Breast epithelium (tissue), 4 donors: ENCODE results near the gene PLAGL1. TPM values are rescaled to one million over a fixed set of nuclear protein-coding genes. Genes with fewer than 3 reads are reported as not detected.

ENCODE experiments used
- DNase-seq, 2 donors: peaks; one replicate each; pipeline ENCODE4 v3.0.0-alpha.2; 2019; ENCODE audit warnings: low spot score in 2 of 2
- H3K27ac ChIP-seq, 2 donors: fragments of 200-600 bp; sonication (generic) in 1 of 2; one replicate each; pipeline ENCODE4 v1.5.1; 2016 to 2019; ENCODE audit warnings: mild to moderate bottlenecking in 1 of 2
- H3K27me3 ChIP-seq, 2 donors: fragments of 200-600 bp; sonication (generic) in 1 of 2; one replicate each; pipeline versions ENCODE4 v1.5.1 to v1.6.0; 2017 to 2019; ENCODE audit warnings: control low read depth in 1 of 2, mild to moderate bottlenecking in 1 of 2
- H3K36me3 ChIP-seq: fragments of 200-600 bp; one replicate; pipeline ENCODE4 v1.5.1; 2019
- H3K4me1 ChIP-seq, 2 donors: fragments of 200-600 bp; sonication (generic); one replicate each; pipeline ENCODE4 v1.5.1; 2016 to 2019; ENCODE audit warnings: control low read depth in 1 of 2
- H3K4me3 ChIP-seq, 3 donors: fragments of 200-600 bp; sonication (generic); 1 replicate in 2 of 3; 2 replicates in 1 of 3; pipeline ENCODE4 v1.5.1; 2016 to 2019; ENCODE audit warnings: mild to moderate bottlenecking in 3 of 3, moderate library complexity in 2 of 3
- H3K9me3 ChIP-seq, 2 donors: fragments of 200-600 bp; sonication (generic) in 1 of 2; one replicate each; pipeline ENCODE4 v1.5.1; 2016 to 2019; ENCODE audit warnings: control low read depth in 1 of 2
- POLR2A ChIP-seq: fragments of 450-650 bp; IDR thresholded peaks from one replicate; pipeline ENCODE4 v1.6.1; 2016; ENCODE audit warnings: antibody characterized with exemption, mild to moderate bottlenecking, moderate library complexity
- POLR2AphosphoS5 ChIP-seq, 3 donors: sonication (generic); formaldehyde crosslinking; IDR thresholded peaks; one replicate each; pipeline ENCODE4 v1.6.1; 2017; ENCODE audit warnings: antibody characterized with exemption in 3 of 3
- intact Hi-C: fragments of 100-400 bp; cut with DNase I; formaldehyde crosslinking; loops from one replicate; pipeline ENCODE4 v1.15.1; 2023; ENCODE audit warnings: low total_unique reads
- total RNA-seq, 3 donors: library from RNA; depleted of rRNA; stranded (reverse); fragments of >200 nt; gene quantifications; one replicate each; pipeline ENCODE4 v1.1.0, GENCODE V29; 2016
- TF ChIP-seq, protein P1 (sequence below), 3 donors: fragments of 450-650 bp; IDR thresholded peaks; one replicate each; pipeline ENCODE4 v1.5.1; 2016 to 2017; ENCODE audit warnings: antibody characterized with exemption in 3 of 3, mild to moderate bottlenecking in 3 of 3, moderate library complexity in 3 of 3

The PLAGL1 gene
- total RNA-seq, 3 donors from 2014 or later, result 17.8 to 22.9 (median 21.4) TPM

DNA sequence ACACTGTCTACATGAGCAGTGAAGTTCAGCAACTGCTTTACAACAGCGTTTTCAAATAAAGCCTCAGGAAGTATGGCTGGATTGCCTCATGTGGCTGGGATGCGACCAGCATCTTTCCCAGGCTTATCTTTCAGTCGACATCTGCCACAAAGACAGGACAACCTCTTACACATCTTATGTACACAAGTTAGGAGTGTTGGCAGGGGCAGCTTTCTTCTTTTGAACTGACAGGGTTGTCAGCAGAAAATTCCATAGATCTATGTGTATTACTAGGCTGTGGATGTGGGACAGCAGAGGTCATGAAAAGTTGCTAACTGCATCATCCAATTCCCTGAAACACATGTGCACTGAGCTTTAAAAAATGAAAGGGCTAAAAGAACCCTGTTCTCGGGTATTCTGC, 48.1 kb downstream of the PLAGL1 start:
- no peak overlapping the region for H3K27ac ChIP-seq
- intact Hi-C loops, result no loop called here

DNA sequence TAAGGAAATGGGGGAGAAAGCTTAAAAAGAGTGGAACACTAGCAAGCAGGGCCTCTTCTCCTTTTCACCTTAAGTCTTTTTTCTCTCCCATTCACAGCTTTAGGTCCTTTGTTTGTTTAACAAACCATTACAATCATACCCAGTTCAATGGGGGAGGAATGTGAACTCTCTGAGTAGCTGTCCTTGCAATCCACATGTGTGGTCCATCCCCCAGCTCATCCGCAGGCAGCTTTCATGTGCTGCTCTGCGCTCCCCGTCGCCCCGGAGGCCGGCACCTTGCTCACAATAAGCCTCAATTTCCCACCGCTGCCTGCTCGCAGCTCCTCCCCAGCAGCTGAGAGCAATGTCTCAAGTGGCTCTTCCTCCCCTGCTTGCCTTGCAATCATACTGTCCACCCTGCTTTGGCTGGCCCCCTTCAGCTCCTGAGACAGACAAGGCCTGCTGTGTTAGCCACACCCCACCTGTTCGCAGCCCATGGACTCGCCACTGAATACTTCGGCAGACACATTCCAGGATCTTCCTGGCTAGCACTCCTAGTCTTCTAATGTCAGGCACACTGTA, 49.1 kb downstream of the PLAGL1 start:
- intact Hi-C loops, result no loop called here
- no peak overlapping the region for H3K4me3 ChIP-seq
- no peak for TF ChIP-seq POLR2A
- TF ChIP-seq, protein P1, sequence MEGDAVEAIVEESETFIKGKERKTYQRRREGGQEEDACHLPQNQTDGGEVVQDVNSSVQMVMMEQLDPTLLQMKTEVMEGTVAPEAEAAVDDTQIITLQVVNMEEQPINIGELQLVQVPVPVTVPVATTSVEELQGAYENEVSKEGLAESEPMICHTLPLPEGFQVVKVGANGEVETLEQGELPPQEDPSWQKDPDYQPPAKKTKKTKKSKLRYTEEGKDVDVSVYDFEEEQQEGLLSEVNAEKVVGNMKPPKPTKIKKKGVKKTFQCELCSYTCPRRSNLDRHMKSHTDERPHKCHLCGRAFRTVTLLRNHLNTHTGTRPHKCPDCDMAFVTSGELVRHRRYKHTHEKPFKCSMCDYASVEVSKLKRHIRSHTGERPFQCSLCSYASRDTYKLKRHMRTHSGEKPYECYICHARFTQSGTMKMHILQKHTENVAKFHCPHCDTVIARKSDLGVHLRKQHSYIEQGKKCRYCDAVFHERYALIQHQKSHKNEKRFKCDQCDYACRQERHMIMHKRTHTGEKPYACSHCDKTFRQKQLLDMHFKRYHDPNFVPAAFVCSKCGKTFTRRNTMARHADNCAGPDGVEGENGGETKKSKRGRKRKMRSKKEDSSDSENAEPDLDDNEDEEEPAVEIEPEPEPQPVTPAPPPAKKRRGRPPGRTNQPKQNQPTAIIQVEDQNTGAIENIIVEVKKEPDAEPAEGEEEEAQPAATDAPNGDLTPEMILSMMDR (IDR thresholded peaks at IDR 0.05), result no peak
- H3K27ac ChIP-seq, result no peak overlapping the region
- H3K4me1 ChIP-seq, result no peaks in the 10 kb centered on the region
- H3K36me3 ChIP-seq, result no peaks in the 10 kb centered on the region
- DNase-seq, result no peak
- H3K9me3 ChIP-seq, result no peaks in the 10 kb centered on the region
- no peaks in the 10 kb centered on the region for H3K27me3 ChIP-seq

More for the DNA sequence above, 48.1 kb downstream of the PLAGL1 start:
- H3K4me1 ChIP-seq, result no peaks in the 10 kb centered on the region
- no peaks in the 10 kb centered on the region for H3K27me3 ChIP-seq
- no peak for DNase-seq
- H3K36me3 ChIP-seq, result no peaks in the 10 kb centered on the region
- TF ChIP-seq POLR2A, result no peak
- no peak for TF ChIP-seq POLR2AphosphoS5 (IDR thresholded peaks at IDR 0.05)
- TF ChIP-seq, protein P1 (IDR thresholded peaks at IDR 0.05), result no peak
- H3K9me3 ChIP-seq, result no peaks in the 10 kb centered on the region
- H3K4me3 ChIP-seq, result no peak overlapping the region

DNA sequence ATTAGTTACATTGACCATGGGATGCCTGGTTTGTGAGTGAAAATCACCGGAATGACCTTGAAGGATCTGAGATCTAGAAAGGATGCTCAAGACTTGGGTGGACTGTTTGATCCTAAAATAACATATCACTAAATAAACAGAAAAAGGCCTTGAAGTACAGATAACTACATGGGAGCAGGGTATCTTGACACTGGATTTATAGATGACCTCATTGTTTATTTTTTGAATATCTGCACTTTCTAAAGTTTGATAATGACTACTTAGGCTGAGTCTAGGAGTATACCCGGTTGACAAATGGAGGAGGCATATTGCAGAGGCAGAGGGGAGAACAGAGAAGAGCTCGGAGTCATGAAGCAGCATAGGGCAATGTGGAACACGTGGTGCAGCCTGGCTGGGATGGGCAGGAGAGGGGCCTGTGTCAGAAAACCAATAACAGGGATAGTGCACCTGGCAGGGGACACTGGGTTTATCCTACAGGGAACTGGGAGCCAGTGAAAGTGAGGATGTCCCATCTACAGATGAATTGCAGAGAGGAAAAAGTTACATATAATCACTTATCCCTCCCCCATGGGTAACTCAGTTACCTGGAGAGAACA, 50.3 kb downstream of the PLAGL1 start:
- Histone ChIP-seq H3K4me3 (no peak overlapping the region), H3K4me1 (no peaks in the 10 kb centered on the region), H3K27me3 (no peaks in the 10 kb centered on the region), H3K27ac (no peak overlapping the region), H3K36me3 (no peaks in the 10 kb centered on the region), H3K9me3 (no peaks in the 10 kb centered on the region)
- intact Hi-C loops, result no loop called here
- TF ChIP-seq POLR2A (no peak), POLR2AphosphoS5 (IDR thresholded peaks at IDR 0.05) (no peak)
- TF ChIP-seq, protein P1 (IDR thresholded peaks at IDR 0.05), result no peak
- DNase-seq, result no peak

DNA sequence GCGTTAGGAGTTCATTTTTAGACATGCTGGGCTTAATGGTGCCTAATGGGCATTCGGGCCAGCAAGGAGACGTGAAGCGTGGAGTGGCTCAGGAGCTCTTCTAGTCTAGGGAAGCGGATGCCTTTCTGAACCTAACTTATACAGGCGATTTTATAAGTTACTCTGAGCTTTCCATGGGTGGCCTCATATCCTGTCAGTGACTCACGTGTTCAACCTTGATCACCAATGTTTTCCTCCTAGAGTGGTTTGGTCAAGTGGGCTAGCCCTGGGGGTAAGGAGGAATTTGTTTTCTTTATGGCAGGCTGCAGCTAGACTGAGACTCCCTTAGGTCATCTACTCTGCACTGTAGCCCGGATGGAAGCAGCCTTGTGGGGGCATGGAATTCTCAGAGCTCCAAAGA, 52.1 kb downstream of the PLAGL1 start:
- TF ChIP-seq POLR2A (no peak), POLR2AphosphoS5 (IDR thresholded peaks at IDR 0.05) (no peak)
- TF ChIP-seq, protein P1 (IDR thresholded peaks at IDR 0.05), result no peak
- Histone ChIP-seq H3K4me1 (no peaks in the 10 kb centered on the region), H3K4me3 (no peak overlapping the region), H3K9me3 (no peaks in the 10 kb centered on the region), H3K36me3 (no peaks in the 10 kb centered on the region), H3K27ac (no peak overlapping the region), H3K27me3 (no peaks in the 10 kb centered on the region)
- DNase-seq, result no peak
- intact Hi-C loops, result no loop called here

DNA sequence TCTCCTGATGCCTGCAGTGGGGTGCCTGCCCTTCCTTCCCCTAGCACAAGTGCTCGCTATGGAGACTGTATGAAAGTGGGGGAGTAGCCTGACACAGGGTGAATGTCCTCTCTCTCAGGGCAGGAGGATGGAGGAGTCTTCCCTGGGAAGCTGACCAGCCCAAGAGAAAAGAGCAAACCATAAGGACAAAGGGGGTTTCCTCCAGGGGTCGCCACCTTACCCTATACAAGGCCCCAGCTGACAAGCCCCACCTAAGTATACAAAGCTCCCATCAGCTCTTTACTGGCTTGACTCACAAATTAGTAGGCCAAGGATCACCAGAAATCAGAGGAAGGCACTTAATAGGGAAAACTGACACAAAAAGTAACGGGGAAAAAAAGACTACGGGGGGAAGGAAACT, 54.1 kb downstream of the PLAGL1 start:
- DNase-seq, result no peak
- intact Hi-C loops, result no loop called here
- no peaks in the 10 kb centered on the region for H3K27me3 ChIP-seq
- H3K9me3 ChIP-seq, result no peaks in the 10 kb centered on the region
- no peak overlapping the region for H3K27ac ChIP-seq
- no peak overlapping the region for H3K4me3 ChIP-seq
- H3K36me3 ChIP-seq, result no peaks in the 10 kb centered on the region
- TF ChIP-seq, protein P1 (IDR thresholded peaks at IDR 0.05), result no peak
- TF ChIP-seq POLR2A (no peak), POLR2AphosphoS5 (IDR thresholded peaks at IDR 0.05) (no peak)
- no peaks in the 10 kb centered on the region for H3K4me1 ChIP-seq
